ENCODE data around the gene ARHGAP26. TPM values are rescaled to one million over a fixed set of nuclear protein-coding genes. Genes with fewer than 3 reads are reported as not detected.

Gene ARHGAP26
- total and polyA plus RNA-seq, 4 experiments from 2014 or later, result 2.0 to 22.7 (median 17.3) TPM

DNA sequence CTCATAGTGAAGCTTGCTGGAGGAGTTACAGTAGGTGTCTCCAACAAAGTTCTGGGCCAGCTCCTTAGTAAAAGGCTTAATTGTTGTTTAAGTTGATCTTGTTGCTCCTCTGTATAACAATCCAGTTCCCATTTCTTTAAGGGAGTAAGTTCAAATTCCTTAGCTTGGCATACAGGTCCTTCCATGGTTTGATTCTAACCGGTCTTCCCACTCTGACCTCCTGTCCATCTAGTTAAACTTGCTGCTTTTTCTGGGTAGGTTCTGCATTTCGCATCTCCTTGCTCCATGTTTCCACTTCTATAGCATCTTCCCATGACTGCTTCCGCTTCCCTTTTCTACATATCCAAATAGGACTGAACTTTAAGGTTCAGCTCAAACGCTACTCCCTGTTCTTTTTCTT lies 95.5 kb downstream of the ARHGAP26 start:
- H3K36me3 Mint-ChIP-seq, result no peaks in the 10 kb centered on the region
- Histone ChIP-seq H3K36me3 (ENCODE audit: insufficient read depth, low read length) (no peaks in the 10 kb centered on the region), H3K4me1 (ENCODE audit: insufficient read depth, low read length) (peaks cover 6% of the 10 kb centered on the region), H3K9me3 (ENCODE audit: control insufficient read depth in 1 of 2, low read length in 2 of 2) (no peaks in the 10 kb centered on the region), H3K27me3 (ENCODE audit: insufficient read depth, low read length) (no peaks in the 10 kb centered on the region), H3K4me3 (ENCODE audit: low read length in 2 of 2) (no peak overlapping the region), H3K27ac (ENCODE audit: low read depth, low read length) (no peak overlapping the region)
- H3K27ac Mint-ChIP-seq, result no peak overlapping the region
- ChIA-PET POLR2A (ENCODE audit: partially characterized antibody) (interaction anchor here (1.2 kb wide), 1 partner anchor 95 kb away, joined by 3 read pairs; the partner anchor contains the start of gene ARHGAP26), CTCF (ENCODE audit: partially characterized antibody) (interaction anchor here (0.7 to 3.7 kb wide), 10 partner anchors 9 to 1326 kb away, joined by 3 to 42 read pairs (median 3); no protein-coding TSS in a partner anchor)
- no peak for DNase-seq
- no peaks in the 10 kb centered on the region for H3K9me3 Mint-ChIP-seq
- H3K4me1 Mint-ChIP-seq, result peaks cover 16 to 44% (median 26%) of the 10 kb centered on the region in 4 donors
- no peaks in the 10 kb centered on the region for H3K27me3 Mint-ChIP-seq
- intact Hi-C loops (cut with micrococcal nuclease), result loop anchor here (5.0 kb wide), 1 partner anchor 713 kb away; no protein-coding TSS in a partner anchor
- no peak overlapping the region for H3K4me3 Mint-ChIP-seq

GRCh38 chr5:142866563-142867275 lies 96.5 kb downstream of the ARHGAP26 start:
- Mint-ChIP-seq H3K27me3 (no peaks in the 10 kb centered on the region), H3K9me3 (no peaks in the 10 kb centered on the region), H3K4me1 (peaks cover 16 to 34% (median 22%) of the 10 kb centered on the region in 4 donors), H3K4me3 (peak overlapping the region in 1 of 8 donors; percentile 16), H3K27ac (peak overlapping the region in 2 of 7 donors; percentile 3 to 72), H3K36me3 (no peaks in the 10 kb centered on the region)
- Histone ChIP-seq H3K4me3 (ENCODE audit: low read length in 2 of 2) (no peak overlapping the region), H3K27ac (ENCODE audit: low read depth, low read length) (no peak overlapping the region), H3K36me3 (ENCODE audit: insufficient read depth, low read length) (no peaks in the 10 kb centered on the region), H3K27me3 (ENCODE audit: insufficient read depth, low read length) (no peaks in the 10 kb centered on the region), H3K4me1 (ENCODE audit: insufficient read depth, low read length) (peaks cover 6% of the 10 kb centered on the region), H3K9me3 (ENCODE audit: control insufficient read depth in 1 of 2, low read length in 2 of 2) (no peaks in the 10 kb centered on the region)
- DNase-seq, result peak; percentile 44 to 56 (median 53)
- POLR2A ChIA-PET (ENCODE audit: partially characterized antibody), result interaction anchor here (0.6 to 1.5 kb wide), 6 partner anchors 18 to 150 kb away, joined by 3 to 14 read pairs (median 4); partner anchors contain the start of gene ARHGAP26
- CTCF ChIA-PET (ENCODE audit: partially characterized antibody), result interaction anchor here (0.6 to 8.1 kb wide), 32 partner anchors 9 to 890 kb away, joined by 3 to 154 read pairs (median 5); partner anchors contain the start of gene ARHGAP26
- intact Hi-C loops (cut with micrococcal nuclease), result loop anchor here (1.0 to 5.0 kb wide), 5 partner anchors 96 to 714 kb away; partner anchors contain the start of gene ARHGAP26

- intact Hi-C loops (cut with micrococcal nuclease), result loop anchor here (5.0 kb wide), 1 partner anchor 718 kb away; no protein-coding TSS in a partner anchor
- peaks cover 4 to 16% (median 11%) of the 10 kb centered on the region in 4 donors for H3K4me1 Mint-ChIP-seq
These were observed 99.7 kb downstream of the ARHGAP26 start for GRCh38 chr5:142869886-142870285.

DNA sequence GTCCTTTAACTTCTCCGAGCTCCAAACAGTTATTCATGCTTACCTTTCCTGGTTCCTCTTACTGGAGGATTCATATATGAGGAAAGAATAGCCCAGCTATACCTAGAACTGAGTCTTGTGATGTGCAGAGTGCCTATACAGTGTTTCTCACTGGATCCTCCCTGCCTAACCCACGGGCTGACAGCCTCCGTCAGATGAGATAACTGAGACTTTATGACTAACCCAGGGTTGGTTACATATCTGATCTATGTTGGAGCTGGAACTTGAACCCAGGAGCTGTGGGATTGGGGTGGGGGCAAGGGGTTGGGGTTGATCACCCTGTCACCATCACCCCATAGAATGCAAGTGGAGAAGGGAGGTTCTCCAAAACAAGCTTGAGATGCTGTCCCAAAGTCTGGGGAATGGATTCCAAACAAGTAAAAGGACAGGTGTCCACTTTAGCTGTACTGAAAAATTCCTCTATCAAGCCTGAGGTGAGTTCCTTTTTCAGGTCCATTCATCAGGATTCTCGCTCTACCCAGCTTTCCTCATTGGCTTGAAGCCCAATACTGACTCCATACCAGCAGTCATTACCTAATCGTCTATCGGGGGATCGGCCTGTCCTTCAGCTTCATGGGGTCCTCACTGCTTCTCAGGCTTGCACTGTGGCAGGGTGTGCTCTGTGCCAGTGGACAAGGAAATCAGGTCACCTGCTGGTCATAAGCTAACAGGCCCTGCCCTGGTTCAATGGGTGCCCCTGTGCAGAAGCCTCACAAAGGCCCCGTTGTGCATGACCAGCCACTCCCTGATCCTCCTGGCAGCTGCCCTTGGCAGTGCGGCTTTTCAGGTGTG lies 100.6 kb downstream of the ARHGAP26 start:
- Histone ChIP-seq H3K27me3 (ENCODE audit: insufficient read depth, low read length) (no peaks in the 10 kb centered on the region), H3K9me3 (ENCODE audit: control insufficient read depth in 1 of 2, low read length in 2 of 2) (no peaks in the 10 kb centered on the region), H3K36me3 (ENCODE audit: insufficient read depth, low read length) (no peaks in the 10 kb centered on the region), H3K27ac (ENCODE audit: low read depth, low read length) (no peak overlapping the region), H3K4me1 (ENCODE audit: insufficient read depth, low read length) (peaks cover 6% of the 10 kb centered on the region), H3K4me3 (ENCODE audit: low read length in 2 of 2) (no peak overlapping the region)
- Mint-ChIP-seq H3K4me3 (no peak overlapping the region), H3K4me1 (peaks cover 4 to 10% (median 9%) of the 10 kb centered on the region in 4 donors), H3K27me3 (no peaks in the 10 kb centered on the region), H3K27ac (peak overlapping the region in 1 of 7 donors; percentile 25), H3K36me3 (peaks cover 0 to 7% of the 10 kb centered on the region in 2 donors), H3K9me3 (no peaks in the 10 kb centered on the region)
- POLR2A ChIA-PET (ENCODE audit: partially characterized antibody), result no interaction called here
- CTCF ChIA-PET (ENCODE audit: partially characterized antibody), result interaction anchor here (1.4 to 8.1 kb wide), 5 partner anchors 9 to 158 kb away, joined by 5 to 154 read pairs (median 12); partner anchors contain the start of gene ARHGAP26
- intact Hi-C loops (cut with micrococcal nuclease), result no loop called here
- no peak for DNase-seq

More at GRCh38 chr5:142869886-142870285, 99.7 kb downstream of the ARHGAP26 start:
- Histone ChIP-seq H3K27ac (ENCODE audit: low read depth, low read length) (no peak overlapping the region), H3K4me1 (ENCODE audit: insufficient read depth, low read length) (peaks cover 6% of the 10 kb centered on the region), H3K9me3 (ENCODE audit: control insufficient read depth in 1 of 2, low read length in 2 of 2) (no peaks in the 10 kb centered on the region), H3K36me3 (ENCODE audit: insufficient read depth, low read length) (no peaks in the 10 kb centered on the region), H3K27me3 (ENCODE audit: insufficient read depth, low read length) (no peaks in the 10 kb centered on the region), H3K4me3 (ENCODE audit: low read length in 2 of 2) (no peak overlapping the region)
- ChIA-PET POLR2A (ENCODE audit: partially characterized antibody) (no interaction called here), CTCF (ENCODE audit: partially characterized antibody) (interaction anchor here (1.4 to 8.1 kb wide), 4 partner anchors 10 to 157 kb away, joined by 5 to 154 read pairs (median 36); no protein-coding TSS in a partner anchor)
- H3K27me3 Mint-ChIP-seq, result no peaks in the 10 kb centered on the region
- peaks cover 0 to 3% of the 10 kb centered on the region in 2 donors for H3K36me3 Mint-ChIP-seq
- no peak for DNase-seq
- no peaks in the 10 kb centered on the region for H3K9me3 Mint-ChIP-seq
- H3K27ac Mint-ChIP-seq, result peak overlapping the region in 1 of 7 donors; percentile 12
- no peak overlapping the region for H3K4me3 Mint-ChIP-seq

- H3K4me3 ChIP-seq (ENCODE audit: low read length in 2 of 2), result no peak overlapping the region
- no peak overlapping the region for H3K27ac ChIP-seq (ENCODE audit: low read depth, low read length)
- Mint-ChIP-seq H3K27me3 (no peaks in the 10 kb centered on the region), H3K4me3 (no peak overlapping the region), H3K9me3 (no peaks in the 10 kb centered on the region), H3K4me1 (peaks cover 4 to 10% (median 7%) of the 10 kb centered on the region in 4 donors), H3K27ac (no peak overlapping the region), H3K36me3 (peaks cover 0 to 7% of the 10 kb centered on the region in 2 donors)
- no peaks in the 10 kb centered on the region for H3K9me3 ChIP-seq (ENCODE audit: control insufficient read depth in 1 of 2, low read length in 2 of 2)
- intact Hi-C loops (cut with micrococcal nuclease), result no loop called here
- CTCF ChIA-PET (ENCODE audit: partially characterized antibody), result interaction anchor here (1.2 to 8.1 kb wide), 6 partner anchors 8 to 158 kb away, joined by 3 to 154 read pairs (median 10); partner anchors contain the start of gene ARHGAP26
- H3K4me1 ChIP-seq (ENCODE audit: insufficient read depth, low read length), result peaks cover 6% of the 10 kb centered on the region
- DNase-seq, result no peak
- POLR2A ChIA-PET (ENCODE audit: partially characterized antibody), result no interaction called here
- H3K27me3 ChIP-seq (ENCODE audit: insufficient read depth, low read length), result no peaks in the 10 kb centered on the region
- H3K36me3 ChIP-seq (ENCODE audit: insufficient read depth, low read length), result no peaks in the 10 kb centered on the region
These were observed 101.4 kb downstream of the ARHGAP26 start for GRCh38 chr5:142871363-142872193.

- H3K36me3 Mint-ChIP-seq, result peaks cover 0 to 7% of the 10 kb centered on the region in 2 donors
- ChIA-PET CTCF (ENCODE audit: partially characterized antibody) (interaction anchor here (1.2 to 8.1 kb wide), 6 partner anchors 7 to 159 kb away, joined by 3 to 154 read pairs (median 10); partner anchors contain the start of gene ARHGAP26), POLR2A (ENCODE audit: partially characterized antibody) (no interaction called here)
- intact Hi-C loops (cut with micrococcal nuclease), result no loop called here
- no peak overlapping the region for H3K4me3 Mint-ChIP-seq
- H3K9me3 Mint-ChIP-seq, result no peaks in the 10 kb centered on the region
- Histone ChIP-seq H3K27ac (ENCODE audit: low read depth, low read length) (no peak overlapping the region), H3K36me3 (ENCODE audit: insufficient read depth, low read length) (no peaks in the 10 kb centered on the region), H3K4me1 (ENCODE audit: insufficient read depth, low read length) (peaks cover under 1% of the 10 kb centered on the region), H3K9me3 (ENCODE audit: control insufficient read depth in 1 of 2, low read length in 2 of 2) (no peaks in the 10 kb centered on the region), H3K27me3 (ENCODE audit: insufficient read depth, low read length) (no peaks in the 10 kb centered on the region), H3K4me3 (ENCODE audit: low read length in 2 of 2) (no peak overlapping the region)
- H3K27me3 Mint-ChIP-seq, result no peaks in the 10 kb centered on the region
- no peak for DNase-seq
- H3K27ac Mint-ChIP-seq, result no peak overlapping the region
- peaks cover 0 to 6% (median 1%) of the 10 kb centered on the region in 4 donors for H3K4me1 Mint-ChIP-seq
These were observed 102.0 kb downstream of the ARHGAP26 start for GRCh38 chr5:142872217-142872616.
